ENCODE measurements around the gene DISP2. TPM values are rescaled to one million over a fixed set of nuclear protein-coding genes. Genes with fewer than 3 reads are reported as not detected.

Gene DISP2
- total RNA-seq, 3 donors from 2014 or later: 0.03 to 0.26 (median 0.08) TPM

- DNase-seq (no peak), ATAC-seq (no peak)
- Mint-ChIP-seq H3K36me3 (ENCODE audit: insufficient read depth) (peaks cover 24% of the 10 kb centered on the region), H3K27me3 (ENCODE audit: low read depth) (no peaks in the 10 kb centered on the region), H3K9me3 (no peaks in the 10 kb centered on the region), H3K4me3 (no peak overlapping the region), H3K4me1 (ENCODE audit: low read depth) (peaks cover 6% of the 10 kb centered on the region)
Observed at GRCh38 chr15:40392986-40393948, 35.2 kb downstream of the DISP2 start.

- peaks cover 5% of the 10 kb centered on the region for H3K36me3 Mint-ChIP-seq (ENCODE audit: insufficient read depth)
- ATAC-seq (no peak), DNase-seq (no peak)
- no peak overlapping the region for H3K4me3 Mint-ChIP-seq
- H3K27me3 Mint-ChIP-seq (ENCODE audit: low read depth): no peaks in the 10 kb centered on the region
- peaks cover 20% of the 10 kb centered on the region for H3K4me1 Mint-ChIP-seq (ENCODE audit: low read depth)
- no peaks in the 10 kb centered on the region for H3K9me3 Mint-ChIP-seq
Observed at GRCh38 chr15:40397688-40398412, 39.8 kb downstream of the DISP2 start.

- no peaks in the 10 kb centered on the region for H3K27me3 Mint-ChIP-seq (ENCODE audit: low read depth)
- no peak for DNase-seq
Observed at GRCh38 chr15:40398413-40398873, 40.4 kb downstream of the DISP2 start.

GRCh38 chr15:40399370-40399769 is 41.4 kb downstream of the DISP2 start:
- H3K36me3 Mint-ChIP-seq (ENCODE audit: insufficient read depth): no peaks in the 10 kb centered on the region
- no peak for DNase-seq
- H3K27me3 Mint-ChIP-seq (ENCODE audit: low read depth): no peaks in the 10 kb centered on the region
- H3K4me1 Mint-ChIP-seq (ENCODE audit: low read depth): peaks cover 25% of the 10 kb centered on the region
- no peaks in the 10 kb centered on the region for H3K9me3 Mint-ChIP-seq
- no peak for ATAC-seq
- H3K4me3 Mint-ChIP-seq: no peak overlapping the region

More at GRCh38 chr15:40398413-40398873, 40.4 kb downstream of the DISP2 start:
- peaks cover 20% of the 10 kb centered on the region for H3K4me1 Mint-ChIP-seq (ENCODE audit: low read depth)
- peak overlapping the region; percentile 39 for H3K4me3 Mint-ChIP-seq
- no peaks in the 10 kb centered on the region for H3K9me3 Mint-ChIP-seq
- H3K36me3 Mint-ChIP-seq (ENCODE audit: insufficient read depth): peaks cover 3% of the 10 kb centered on the region
- ATAC-seq: peak; percentile 90 to 92

DNA sequence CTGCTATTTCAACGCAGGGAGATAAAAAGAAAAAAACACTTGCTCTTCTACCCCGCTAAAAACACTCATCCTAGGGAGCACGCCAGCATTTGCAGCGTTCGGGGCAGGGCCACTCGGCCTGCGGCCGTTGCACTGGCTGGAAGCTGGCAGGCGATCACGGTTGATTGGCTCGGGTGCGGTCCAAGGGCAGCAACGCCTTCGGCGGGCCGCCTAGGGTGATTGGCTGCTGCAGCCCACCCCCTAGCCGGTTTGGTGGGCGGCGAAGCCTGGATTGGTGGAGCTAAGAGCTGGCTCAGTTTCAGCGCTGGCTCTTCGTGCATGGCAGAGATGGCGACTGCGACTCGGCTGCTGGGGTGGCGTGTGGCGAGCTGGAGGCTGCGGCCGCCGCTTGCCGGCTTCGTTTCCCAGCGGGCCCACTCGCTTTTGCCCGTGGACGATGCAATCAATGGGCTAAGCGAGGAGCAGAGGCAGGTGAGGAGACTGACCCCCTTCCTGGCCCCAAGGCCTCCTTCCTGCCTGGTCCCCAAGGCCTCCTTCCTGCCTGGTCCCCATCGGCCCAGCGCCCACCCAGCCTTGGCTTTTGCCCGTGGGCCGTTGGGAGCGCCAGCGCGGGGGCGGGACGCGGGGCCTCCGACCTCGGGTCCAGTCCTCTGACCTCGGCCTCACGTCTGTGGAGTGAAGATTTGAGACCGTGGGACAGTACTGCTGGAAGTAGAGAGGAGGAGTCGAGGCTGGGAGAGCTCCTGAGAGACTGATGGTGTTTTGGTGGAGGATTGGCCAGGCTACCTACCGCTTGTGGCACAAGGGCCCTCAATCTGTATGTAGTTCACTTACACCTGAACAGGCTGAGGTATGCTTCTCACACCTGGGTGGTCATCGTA is 47.7 kb downstream of the DISP2 start, which contains the start of gene IVD:
Gene IVD, plus strand, starts transcription at position 295 of the 881 bp plus-strand sequence. Its CDS starts 33 bp downstream, at position 328.
- Mint-ChIP-seq H3K9me3 (no peaks in the 10 kb centered on the region), H3K4me1 (ENCODE audit: low read depth) (peaks cover 42% of the 10 kb centered on the region), H3K27me3 (ENCODE audit: low read depth) (no peaks in the 10 kb centered on the region), H3K4me3 (peak within 1 kb of the TSS; percentile 88), H3K36me3 (ENCODE audit: insufficient read depth) (peaks cover 10% of the 10 kb centered on the region)
- ATAC-seq (peak; percentile 98 to 99), DNase-seq (peak; percentile 80)

- DNase-seq (no peak), ATAC-seq (no peak)
- peaks cover 25% of the 10 kb centered on the region for H3K36me3 Mint-ChIP-seq (ENCODE audit: insufficient read depth)
- H3K4me3 Mint-ChIP-seq: peak overlapping the region; percentile 40
- H3K4me1 Mint-ChIP-seq (ENCODE audit: low read depth): peaks cover 42% of the 10 kb centered on the region
- no peaks in the 10 kb centered on the region for H3K9me3 Mint-ChIP-seq
- no peaks in the 10 kb centered on the region for H3K27me3 Mint-ChIP-seq (ENCODE audit: low read depth)
Observed at GRCh38 chr15:40407330-40407990, 49.4 kb downstream of the DISP2 start.

DNA sequence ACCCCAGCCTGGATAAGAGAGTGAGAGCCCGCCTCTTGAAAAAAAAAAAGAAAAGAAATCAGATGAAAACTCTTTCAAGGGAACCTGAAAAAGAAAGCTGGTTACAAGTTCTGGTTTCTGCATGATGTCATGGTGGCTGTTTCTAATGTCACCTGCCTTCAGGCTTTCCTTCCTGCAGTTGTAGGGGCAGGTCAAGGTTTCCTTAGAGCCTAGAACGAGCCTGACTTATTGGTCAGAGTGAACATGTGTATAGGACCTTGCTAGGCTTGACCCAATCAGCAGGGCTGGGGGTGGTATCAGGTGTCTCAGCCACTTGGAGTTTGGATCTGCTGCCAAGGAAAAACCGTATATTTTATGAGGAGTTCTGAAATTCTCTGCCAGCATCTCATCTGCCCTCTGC is 51.3 kb downstream of the DISP2 start:
- ATAC-seq (no peak), DNase-seq (no peak)
- H3K9me3 Mint-ChIP-seq: no peaks in the 10 kb centered on the region
- H3K4me1 Mint-ChIP-seq (ENCODE audit: low read depth): peaks cover 36% of the 10 kb centered on the region
- H3K36me3 Mint-ChIP-seq (ENCODE audit: insufficient read depth): peaks cover 29% of the 10 kb centered on the region
- no peak overlapping the region for H3K4me3 Mint-ChIP-seq
- H3K27me3 Mint-ChIP-seq (ENCODE audit: low read depth): no peaks in the 10 kb centered on the region

DNA sequence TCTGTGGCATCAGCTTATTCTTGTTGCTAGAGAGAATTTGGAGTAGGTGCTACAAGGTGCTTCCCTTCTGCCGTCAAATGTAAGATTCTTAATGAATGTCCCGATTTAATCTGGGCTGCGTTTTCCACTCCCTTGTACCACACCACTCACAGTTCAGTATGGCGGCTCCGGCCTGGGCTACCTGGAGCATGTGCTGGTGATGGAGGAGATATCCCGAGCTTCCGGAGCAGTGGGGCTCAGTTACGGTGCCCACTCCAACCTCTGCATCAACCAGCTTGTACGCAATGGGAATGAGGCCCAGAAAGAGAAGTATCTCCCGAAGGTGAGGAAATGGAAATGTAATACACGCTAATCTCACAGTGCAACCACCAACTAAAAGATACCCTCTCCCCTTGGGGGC is 52.5 kb downstream of the DISP2 start:
- Mint-ChIP-seq H3K27me3 (ENCODE audit: low read depth) (no peaks in the 10 kb centered on the region), H3K9me3 (no peaks in the 10 kb centered on the region), H3K4me1 (ENCODE audit: low read depth) (peaks cover 26% of the 10 kb centered on the region), H3K4me3 (no peak overlapping the region), H3K36me3 (ENCODE audit: insufficient read depth) (peaks cover 38% of the 10 kb centered on the region)
- DNase-seq (no peak), ATAC-seq (no peak)

DNA sequence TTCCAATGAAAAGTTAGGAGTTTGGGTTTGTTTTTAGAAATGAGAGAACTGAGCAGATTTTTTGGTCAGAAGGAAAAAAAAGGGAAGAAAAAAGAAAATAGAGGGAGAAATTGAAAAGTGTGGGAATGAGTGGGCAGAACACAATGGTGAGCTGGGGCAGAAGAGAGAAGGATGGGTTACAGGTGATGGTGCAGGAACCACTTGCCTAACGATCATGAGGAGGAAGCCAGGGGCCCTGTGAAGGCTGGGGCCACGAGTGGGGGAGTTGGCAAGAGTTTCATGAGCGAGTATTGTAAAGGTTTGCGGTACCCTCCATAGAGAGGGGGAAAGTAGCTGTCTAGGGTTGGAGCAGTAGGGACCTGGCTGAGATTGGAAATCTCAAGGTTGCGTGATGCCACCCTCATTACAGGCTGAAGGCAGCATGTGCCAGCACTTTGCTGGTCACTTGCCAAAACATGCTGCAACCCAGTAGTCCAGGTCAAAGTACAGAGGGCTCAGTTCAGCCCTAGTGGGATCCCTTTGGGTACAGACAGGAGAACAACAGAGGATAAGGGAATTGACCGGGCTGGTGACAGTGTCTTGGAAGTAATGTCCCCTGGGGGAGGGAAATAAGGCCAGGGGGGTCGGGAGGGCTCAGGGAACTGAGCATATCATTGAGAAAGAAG is 54.2 kb downstream of the DISP2 start:
- Mint-ChIP-seq H3K4me1 (ENCODE audit: low read depth) (peaks cover 17% of the 10 kb centered on the region), H3K27me3 (ENCODE audit: low read depth) (no peaks in the 10 kb centered on the region), H3K9me3 (no peaks in the 10 kb centered on the region), H3K4me3 (no peak overlapping the region), H3K36me3 (ENCODE audit: insufficient read depth) (peaks cover 39% of the 10 kb centered on the region)
- ATAC-seq (no peak), DNase-seq (no peak)

GRCh38 chr15:40413036-40413435 is 55.0 kb downstream of the DISP2 start:
- H3K36me3 Mint-ChIP-seq (ENCODE audit: insufficient read depth): peaks cover 36% of the 10 kb centered on the region
- DNase-seq: no peak
- peaks cover 10% of the 10 kb centered on the region for H3K4me1 Mint-ChIP-seq (ENCODE audit: low read depth)
- H3K27me3 Mint-ChIP-seq (ENCODE audit: low read depth): no peaks in the 10 kb centered on the region
- no peak overlapping the region for H3K4me3 Mint-ChIP-seq
- no peaks in the 10 kb centered on the region for H3K9me3 Mint-ChIP-seq
- ATAC-seq: no peak

- Mint-ChIP-seq H3K27me3 (ENCODE audit: low read depth) (no peaks in the 10 kb centered on the region), H3K36me3 (ENCODE audit: insufficient read depth) (peaks cover 40% of the 10 kb centered on the region)
Observed at GRCh38 chr15:40414816-40415215, 56.8 kb downstream of the DISP2 start.

DNA sequence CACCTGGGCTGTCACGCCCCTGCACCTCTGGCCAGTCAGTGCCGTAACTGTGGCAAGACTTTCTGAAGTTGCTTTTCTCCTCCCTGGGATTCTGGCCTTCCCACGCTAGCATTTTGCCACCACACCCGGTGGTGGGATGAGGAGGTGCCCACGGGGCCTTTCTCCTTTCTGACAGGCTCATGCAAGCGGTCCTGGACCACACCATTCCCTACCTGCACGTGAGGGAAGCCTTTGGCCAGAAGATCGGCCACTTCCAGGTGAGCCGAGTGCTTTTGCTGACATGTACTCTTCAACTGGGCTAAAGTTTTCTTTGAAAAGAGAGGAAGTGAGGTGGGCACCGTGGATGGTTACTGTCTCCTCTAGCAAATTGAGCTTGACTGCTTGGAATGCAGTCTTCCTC is 57.2 kb downstream of the DISP2 start:
- peaks cover under 1% of the 10 kb centered on the region for H3K4me1 Mint-ChIP-seq (ENCODE audit: low read depth)
- ATAC-seq: no peak
- no peak for DNase-seq
- peaks cover 37% of the 10 kb centered on the region for H3K36me3 Mint-ChIP-seq (ENCODE audit: insufficient read depth)
- no peaks in the 10 kb centered on the region for H3K27me3 Mint-ChIP-seq (ENCODE audit: low read depth)
- no peak overlapping the region for H3K4me3 Mint-ChIP-seq
- H3K9me3 Mint-ChIP-seq: no peaks in the 10 kb centered on the region

More at GRCh38 chr15:40414816-40415215, 56.8 kb downstream of the DISP2 start:
- no peak for ATAC-seq
- no peak for DNase-seq
- Mint-ChIP-seq H3K4me1 (ENCODE audit: low read depth) (peaks cover 3% of the 10 kb centered on the region), H3K9me3 (no peaks in the 10 kb centered on the region), H3K4me3 (no peak overlapping the region)

DNA sequence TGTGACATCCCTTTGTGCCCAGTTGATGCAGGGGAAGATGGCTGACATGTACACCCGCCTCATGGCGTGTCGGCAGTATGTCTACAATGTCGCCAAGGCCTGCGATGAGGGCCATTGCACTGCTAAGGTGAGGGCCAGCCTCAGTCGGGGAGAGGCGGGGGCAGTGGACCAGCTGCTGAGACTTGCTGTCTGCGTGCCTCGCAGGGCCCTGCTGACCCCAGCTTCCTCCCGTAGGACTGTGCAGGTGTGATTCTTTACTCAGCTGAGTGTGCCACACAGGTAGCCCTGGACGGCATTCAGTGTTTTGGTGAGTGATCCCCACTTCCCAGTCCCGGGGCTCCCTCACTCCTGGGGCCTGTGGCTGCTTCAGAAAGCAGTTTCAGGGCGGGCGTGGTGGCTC is 58.0 kb downstream of the DISP2 start:
- H3K4me1 Mint-ChIP-seq (ENCODE audit: low read depth): no peaks in the 10 kb centered on the region
- DNase-seq (no peak), ATAC-seq (no peak)
- H3K27me3 Mint-ChIP-seq (ENCODE audit: low read depth): no peaks in the 10 kb centered on the region
- no peaks in the 10 kb centered on the region for H3K9me3 Mint-ChIP-seq
- no peak overlapping the region for H3K4me3 Mint-ChIP-seq
- peaks cover 32% of the 10 kb centered on the region for H3K36me3 Mint-ChIP-seq (ENCODE audit: insufficient read depth)

Data from activated T-cell treated with anti-CD3 and anti-CD28 coated beads, Interleukin-2, amount 50 U/mL, for 4 hours (primary cell).